ENCODE measurements around the gene DNTT.
A peak's percentile ranks its signal among the peaks of the same experiment; 100 is the strongest.

The DNTT gene

GRCh38 chr10:96352027-96352426, 47.8 kb downstream of the DNTT start:
- DNase-seq = no peak

DNA sequence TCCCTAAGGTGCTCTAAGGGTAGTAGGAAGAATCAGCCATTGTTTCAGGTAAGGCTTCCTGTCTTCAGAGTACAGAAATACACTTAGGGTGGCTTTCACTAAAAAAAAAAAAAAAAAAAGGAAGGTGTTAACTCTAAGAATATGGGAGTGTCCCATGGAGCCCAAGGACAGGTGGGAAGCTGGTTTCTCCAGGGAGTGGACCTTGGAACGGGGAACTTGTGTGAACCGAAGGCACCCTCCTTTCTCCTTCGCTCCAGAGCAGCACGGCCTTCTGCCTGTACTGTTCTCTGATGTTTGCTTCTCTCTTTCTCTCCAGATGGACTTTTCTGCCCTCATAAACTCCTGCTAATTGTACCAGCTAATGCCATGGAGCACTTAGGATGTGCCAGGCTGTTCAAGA, 48.3 kb downstream of the DNTT start:
- no peak for DNase-seq

GRCh38 chr10:96357038-96357620, 52.9 kb downstream of the DNTT start:
- DNase-seq = no peak

GRCh38 chr10:96358851-96359540, 54.8 kb downstream of the DNTT start, which contains the start of gene OPALIN:
TSS of gene OPALIN (minus strand) at chr10:96359002. CDS start at chr10:96358896, 106 bp downstream.
- no peak for DNase-seq

DNA sequence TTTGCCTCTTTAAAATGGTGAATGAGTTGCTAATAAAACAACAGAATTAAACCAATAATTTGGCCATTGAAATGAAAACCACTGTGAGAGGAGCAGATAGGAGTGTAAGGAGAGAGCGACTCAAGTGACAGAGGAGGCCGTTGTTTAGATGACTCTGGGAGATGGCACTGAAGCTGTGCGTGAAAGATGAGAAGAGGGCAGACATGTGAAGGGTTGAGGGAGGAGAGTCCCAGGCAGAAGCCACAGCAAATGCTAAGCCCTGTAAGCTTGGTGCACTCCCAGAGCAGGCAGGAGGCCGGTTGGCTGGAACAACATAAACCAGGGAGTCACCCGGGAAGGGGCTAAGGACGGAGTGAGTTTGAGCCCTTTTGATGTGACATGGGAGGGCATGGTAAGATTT, 55.4 kb downstream of the DNTT start:
- no peak for DNase-seq

- no peak for DNase-seq
These were observed 56.1 kb downstream of the DNTT start for GRCh38 chr10:96360331-96360730.

- no peak for DNase-seq
These were observed 56.5 kb downstream of the DNTT start for GRCh38 chr10:96360766-96361165.

GRCh38 chr10:96365571-96365970, 61.3 kb downstream of the DNTT start:
- DNase-seq = no peak

DNA sequence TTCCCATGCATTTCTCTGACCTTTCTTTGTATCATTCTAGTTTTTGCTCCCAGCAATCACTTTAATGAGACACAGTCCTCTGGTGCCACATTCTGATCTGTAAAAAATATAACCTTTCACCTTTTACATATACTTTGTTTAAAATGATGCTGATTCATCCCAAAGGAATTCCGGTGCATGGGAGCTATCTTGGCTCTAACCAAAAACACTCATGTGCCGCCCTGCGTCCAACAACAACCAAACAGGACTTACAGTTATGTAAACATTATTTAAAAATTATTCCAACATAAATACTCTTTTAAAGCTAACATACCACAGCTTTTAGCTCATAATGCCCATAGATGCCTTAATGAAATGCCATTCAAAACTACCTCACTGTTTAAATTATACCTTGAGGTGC, 62.3 kb downstream of the DNTT start:
- DNase-seq = no peak

DNA sequence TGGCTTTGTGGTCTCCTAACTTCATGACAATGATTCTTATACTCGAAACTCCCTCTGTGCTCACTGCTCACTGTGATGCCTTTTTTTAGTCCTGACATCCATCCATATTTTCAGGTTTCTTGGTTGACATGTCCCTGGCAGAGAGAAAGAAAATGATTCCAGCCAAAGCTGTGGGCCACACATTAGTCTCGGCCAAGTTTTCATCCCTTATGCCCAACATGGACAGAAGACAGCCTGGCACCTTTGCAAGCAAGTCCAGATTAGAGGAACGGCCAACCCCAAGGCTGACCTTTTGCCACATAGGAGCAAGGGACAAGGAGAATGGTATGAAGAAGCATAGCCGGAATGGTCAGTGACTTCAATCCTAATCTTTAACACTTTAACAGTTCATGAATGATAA, 63.2 kb downstream of the DNTT start:
- DNase-seq = no peak

- no peak for DNase-seq
These were observed 64.7 kb downstream of the DNTT start for GRCh38 chr10:96368971-96369370.

DNA sequence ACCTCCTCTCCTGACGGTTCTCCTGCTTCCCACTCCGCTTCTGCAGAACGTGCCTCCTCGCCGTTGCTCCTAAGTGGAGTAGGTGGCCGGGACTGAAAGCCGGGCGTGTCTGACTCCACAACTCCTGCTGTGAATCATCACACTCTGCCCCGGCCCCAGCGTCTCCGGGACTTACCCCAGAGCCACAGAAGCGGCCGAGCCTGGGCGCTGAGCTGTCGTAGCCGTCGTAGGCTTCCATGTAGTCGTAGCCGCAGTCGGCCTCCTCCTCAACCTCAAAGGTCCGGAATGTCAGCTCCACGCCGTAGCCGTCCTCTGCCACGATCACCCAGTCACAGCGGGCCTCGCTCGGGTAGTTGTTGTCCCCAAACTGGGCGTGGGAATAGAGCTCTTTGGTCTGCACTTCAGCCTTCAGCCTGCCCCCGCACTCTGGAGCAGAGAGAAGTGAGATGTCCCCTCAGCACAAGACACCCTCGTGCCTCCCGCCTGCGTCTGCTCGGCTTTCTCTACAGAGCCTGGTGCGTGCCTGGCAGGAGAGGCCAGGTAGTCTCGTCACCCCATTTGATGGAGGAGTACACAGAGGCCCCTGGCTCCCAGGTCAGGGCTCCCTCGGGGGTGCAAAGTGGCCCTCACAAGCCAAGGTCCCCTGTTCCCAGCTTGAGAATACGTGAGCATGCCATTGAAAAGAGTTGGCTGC, 65.8 kb downstream of the DNTT start:
- DNase-seq = peak; percentile 32

DNA sequence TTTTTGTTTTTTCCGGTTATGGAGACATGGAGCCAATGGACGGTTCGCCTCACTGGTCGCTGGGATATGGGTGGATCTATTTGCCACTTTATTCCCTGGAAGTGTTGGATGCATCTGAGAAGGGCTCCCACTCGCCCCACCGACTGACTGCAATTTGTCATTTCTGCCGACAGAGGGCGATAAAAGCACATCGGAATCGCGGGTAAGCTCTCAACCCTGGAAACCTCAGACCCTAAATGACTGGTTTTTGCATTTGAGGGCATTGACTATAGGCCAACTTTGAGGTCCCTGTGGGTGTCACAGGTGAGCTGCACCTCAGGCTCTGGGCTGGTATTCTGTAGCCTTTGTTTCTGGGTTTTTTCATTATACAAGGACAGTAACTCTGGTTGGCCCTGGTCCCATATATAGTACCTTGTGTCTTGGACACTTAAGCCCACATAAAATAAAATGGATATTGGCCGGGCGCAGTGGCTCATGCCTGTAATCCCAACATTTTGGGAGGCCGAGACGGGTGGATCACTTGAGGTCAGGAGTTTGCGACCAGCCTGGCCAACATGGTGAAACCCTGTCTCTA, 66.4 kb downstream of the DNTT start:
- DNase-seq = peak; percentile 39

DNA sequence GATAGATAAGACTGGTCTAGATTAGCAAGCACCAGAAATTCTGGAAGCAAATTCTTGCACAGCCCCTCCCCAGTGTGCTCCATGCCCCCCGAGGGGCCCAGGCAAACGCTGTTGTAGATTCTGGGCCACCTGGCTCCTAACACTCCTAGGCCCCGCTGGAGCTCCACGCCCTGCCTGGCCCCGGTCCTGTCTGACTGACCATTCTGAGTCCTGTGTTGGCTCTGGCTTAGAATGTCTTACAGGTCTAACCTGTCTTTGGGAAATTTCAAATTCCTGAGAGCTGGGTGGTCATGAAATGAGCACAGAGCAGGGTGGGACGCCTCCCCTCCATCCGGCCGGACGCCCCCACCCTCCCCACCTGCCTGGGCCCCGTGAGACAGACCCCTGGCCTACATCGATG, 67.1 kb downstream of the DNTT start:
- DNase-seq = no peak

GRCh38 chr10:96374004-96374403, 69.8 kb downstream of the DNTT start:
- no peak for DNase-seq

DNA sequence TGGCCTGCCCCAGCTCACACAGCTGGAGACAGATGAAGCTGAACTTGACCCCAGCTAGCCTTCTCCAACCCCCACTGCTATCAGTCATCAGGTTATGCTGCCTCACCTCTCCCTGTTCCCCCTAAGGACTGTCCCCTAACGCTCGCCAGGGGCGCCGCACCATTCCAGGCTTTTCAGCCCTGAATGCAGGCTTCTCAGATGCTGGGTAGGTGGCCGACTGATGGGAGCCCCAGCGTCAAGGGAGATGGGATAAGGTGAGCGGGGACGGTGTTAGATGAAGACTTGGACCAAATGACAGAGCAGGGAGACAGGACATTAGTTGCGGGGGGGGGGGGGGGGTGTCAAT, 70.4 kb downstream of the DNTT start:
- DNase-seq = no peak

- peak; percentile 89 for DNase-seq
These were observed 71.0 kb downstream of the DNTT start for GRCh38 chr10:96374985-96375830.

DNA sequence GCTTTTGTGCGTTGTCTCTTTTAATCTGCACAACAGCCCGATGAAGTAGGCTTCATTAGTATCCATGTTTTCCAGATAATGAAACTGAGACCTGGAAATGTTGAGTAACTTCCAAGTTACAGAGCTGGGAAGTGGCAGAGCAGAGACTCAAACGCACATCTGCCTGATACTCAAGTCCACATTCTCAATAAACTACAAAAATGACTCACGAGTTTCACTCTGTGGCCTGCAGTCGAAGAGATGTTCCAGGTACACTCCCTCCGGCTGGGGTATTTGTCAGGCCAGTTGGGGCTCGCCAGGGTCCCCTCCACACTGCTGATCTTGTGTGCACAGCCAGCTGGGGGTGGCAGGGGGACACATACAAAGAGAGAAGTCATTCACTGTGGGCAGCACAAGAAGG, 72.2 kb downstream of the DNTT start:
- no peak for DNase-seq

- no peak for DNase-seq
These were observed 73.6 kb downstream of the DNTT start for GRCh38 chr10:96377816-96378294.

DNA sequence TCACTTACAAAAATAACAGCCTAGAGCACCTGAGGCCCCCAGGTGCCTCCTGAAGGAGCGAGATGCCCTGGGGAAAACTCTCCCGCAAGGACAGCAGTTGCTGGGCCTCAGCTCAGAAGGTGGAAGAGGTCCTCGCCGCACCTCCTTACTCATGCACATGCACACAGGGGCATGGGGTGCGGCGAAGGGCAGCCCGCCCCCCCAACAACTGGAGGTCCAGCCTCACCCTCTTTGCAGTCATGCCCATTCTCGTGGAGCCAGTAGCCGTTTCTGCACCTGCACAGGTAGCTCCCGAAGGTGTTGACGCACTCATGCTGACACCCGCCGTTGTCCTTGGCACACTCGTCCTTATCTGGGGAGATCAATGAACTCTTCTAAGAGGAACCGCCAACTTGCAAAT, 74.5 kb downstream of the DNTT start:
- DNase-seq = no peak

GRCh38 chr10:96379758-96380157, 75.5 kb downstream of the DNTT start:
- DNase-seq = no peak

DNA sequence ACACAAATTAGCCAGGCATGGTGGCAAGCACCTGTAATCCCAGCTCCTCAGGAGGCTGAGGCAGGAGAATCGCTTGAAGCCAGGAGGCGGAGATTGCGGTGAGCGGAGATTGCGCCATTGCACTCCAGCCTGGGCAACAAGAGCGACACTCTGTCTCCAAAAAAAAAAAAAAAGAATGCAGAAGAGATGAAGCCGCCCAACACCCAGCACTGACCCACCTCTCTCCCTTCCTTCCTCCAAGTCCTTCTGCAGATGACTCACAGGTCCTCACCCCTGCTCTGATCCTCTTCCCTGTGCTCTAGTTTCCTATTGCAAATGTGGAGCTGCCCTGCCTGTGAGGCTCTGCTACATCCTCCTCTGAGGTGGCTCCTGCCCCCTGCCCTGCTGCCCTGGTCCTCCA, 76.6 kb downstream of the DNTT start:
- DNase-seq = no peak

GRCh38 chr10:96384506-96384905, 80.3 kb downstream of the DNTT start:
- no peak for DNase-seq

Measured in NCI-H69 (cell line).